DOHH2 (cell line): ENCODE results near the gene GJC2.

Experiments
- H3F3A ChIP-seq: fragments of 200-600 bp; sonication (generic), shearing (Covaris generic); 2 replicates; pipeline ENCODE4 v1.6.0; 2016; ENCODE audit warnings: antibody characterized with exemption, mild to moderate bottlenecking; ENCODE audit not compliant: control insufficient read depth, insufficient read depth
- H3K27ac ChIP-seq: fragments of 200-600 bp; sonication (generic); 2 replicates; pipeline ENCODE4 v1.5.1; 2014; ENCODE audit warnings: low read depth, mild to moderate bottlenecking, low read length, moderate library complexity
- H3K27me3 ChIP-seq: fragments of 200-600 bp; sonication (generic); 2 replicates; pipeline ENCODE4 v1.6.1; 2014; ENCODE audit warnings: mild to moderate bottlenecking, low read length, mixed read lengths; ENCODE audit not compliant: control insufficient read depth
- H3K36me3 ChIP-seq: fragments of 200-600 bp; sonication (generic); 2 replicates; pipeline ENCODE4 v1.6.1; 2014; ENCODE audit warnings: mild to moderate bottlenecking, low read length, moderate library complexity, mixed read lengths; ENCODE audit not compliant: control insufficient read depth
- H3K4me1 ChIP-seq: fragments of 200-600 bp; sonication (generic); 2 replicates; pipeline ENCODE4 v1.6.1; 2014; ENCODE audit warnings: mild to moderate bottlenecking, low read length, mixed read lengths; ENCODE audit not compliant: control insufficient read depth
- H3K4me2 ChIP-seq: fragments of 200-600 bp; sonication (generic); 2 replicates; pipeline ENCODE4 v1.6.0; 2014; ENCODE audit warnings: mild to moderate bottlenecking, low read length, moderate library complexity
- H3K4me3 ChIP-seq: fragments of 200-600 bp; sonication (generic); 2 replicates; pipeline ENCODE4 v1.5.1; 2014; ENCODE audit warnings: mild to moderate bottlenecking, low read length, mixed read lengths
- H3K79me2 ChIP-seq: fragments of 200-600 bp; sonication (generic); 2 replicates; pipeline ENCODE4 v1.6.1; 2014; ENCODE audit warnings: mild to moderate bottlenecking, low read length, mixed read lengths; ENCODE audit not compliant: control insufficient read depth
- H3K9me2 ChIP-seq: fragments of 200-600 bp; sonication (generic); replicated peaks from 2 replicates; pipeline ENCODE4 v1.6.1; 2014; ENCODE audit warnings: mild to moderate bottlenecking, low read length, mixed read lengths; ENCODE audit not compliant: control insufficient read depth
- H3K9me3 ChIP-seq: fragments of 200-600 bp; sonication (generic); 2 replicates; pipeline ENCODE4 v1.6.1; 2014; ENCODE audit warnings: antibody characterized with exemption, low read length, mixed read lengths; ENCODE audit not compliant: control insufficient read depth, insufficient read depth
- H4K20me1 ChIP-seq: fragments of 200-600 bp; sonication (generic); 2 replicates; pipeline ENCODE4 v1.6.0; 2014; ENCODE audit warnings: low read depth, mild to moderate bottlenecking, antibody characterized with exemption, low read length, moderate library complexity; ENCODE audit not compliant: control insufficient read depth, insufficient read depth
- EZH2phosphoT487 ChIP-seq: fragments of 200-600 bp; sonication (generic); IDR thresholded peaks from 2 replicates; pipeline ENCODE4 v1.6.1; 2017; ENCODE audit warnings: borderline replicate concordance, mild to moderate bottlenecking, antibody characterized with exemption, low read length, moderate library complexity, mixed read lengths
- TF ChIP-seq, protein P1 (sequence below): fragments of 200-600 bp; sonication (generic); IDR thresholded peaks from one replicate; pipeline ENCODE4 v1.5.1; 2014; ENCODE audit warnings: antibody characterized with exemption, mild to moderate bottlenecking, low read depth, low read length; ENCODE audit not compliant: poor library complexity, severe bottlenecking

The GJC2 gene

DNA sequence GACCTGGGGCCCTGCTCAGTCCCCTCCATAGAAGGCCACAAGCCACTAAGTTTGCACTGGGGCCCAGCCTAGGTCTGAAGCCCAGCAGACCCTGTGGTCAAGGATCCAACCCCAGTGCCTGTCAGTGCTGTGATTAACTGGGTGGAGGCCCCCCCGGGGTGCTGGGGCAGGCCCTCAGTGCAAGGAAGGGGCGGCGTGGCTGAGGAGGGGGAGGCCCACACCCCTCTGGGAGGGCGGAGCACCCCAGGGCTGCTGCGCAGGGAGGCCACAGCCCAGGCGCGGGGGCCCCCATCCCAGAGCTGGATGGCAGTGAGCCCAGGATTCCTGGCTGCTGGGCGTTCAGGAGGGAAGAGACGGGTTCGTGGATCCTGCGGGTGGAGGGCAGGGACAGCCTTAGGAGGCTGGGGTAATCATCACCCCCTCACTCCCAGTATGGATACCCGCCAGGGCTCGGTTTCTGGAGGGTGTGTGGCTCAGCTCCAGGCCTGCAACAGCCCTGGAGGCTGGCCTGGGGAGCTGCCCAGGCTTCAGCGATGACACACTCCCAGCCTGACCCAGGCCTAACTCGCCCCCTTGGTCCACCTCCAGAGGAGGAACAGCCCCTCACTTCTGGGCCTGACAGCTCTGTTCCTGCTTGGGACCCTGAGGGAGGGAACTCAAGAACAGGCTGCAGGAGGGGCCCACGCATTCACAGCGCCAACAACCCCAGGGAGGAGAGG, 890 bp downstream of the GJC2 start:
- peaks cover 9% of the 10 kb centered on the region for H3K79me2 ChIP-seq
- H3K9me3 ChIP-seq = no peaks in the 10 kb centered on the region
- no peaks in the 10 kb centered on the region for H3K4me1 ChIP-seq
- no peaks in the 10 kb centered on the region for H4K20me1 ChIP-seq
- no peak overlapping the region for H3K4me2 ChIP-seq
- H3F3A ChIP-seq = no peaks in the 10 kb centered on the region
- no peak overlapping the region for H3K27ac ChIP-seq
- peaks cover 4% of the 10 kb centered on the region for H3K36me3 ChIP-seq
- no peaks in the 10 kb centered on the region for H3K9me2 ChIP-seq
- H3K4me3 ChIP-seq = no peak overlapping the region
- no peaks in the 10 kb centered on the region for H3K27me3 ChIP-seq
- TF ChIP-seq EZH2phosphoT487 = no peak
- TF ChIP-seq, protein P1, sequence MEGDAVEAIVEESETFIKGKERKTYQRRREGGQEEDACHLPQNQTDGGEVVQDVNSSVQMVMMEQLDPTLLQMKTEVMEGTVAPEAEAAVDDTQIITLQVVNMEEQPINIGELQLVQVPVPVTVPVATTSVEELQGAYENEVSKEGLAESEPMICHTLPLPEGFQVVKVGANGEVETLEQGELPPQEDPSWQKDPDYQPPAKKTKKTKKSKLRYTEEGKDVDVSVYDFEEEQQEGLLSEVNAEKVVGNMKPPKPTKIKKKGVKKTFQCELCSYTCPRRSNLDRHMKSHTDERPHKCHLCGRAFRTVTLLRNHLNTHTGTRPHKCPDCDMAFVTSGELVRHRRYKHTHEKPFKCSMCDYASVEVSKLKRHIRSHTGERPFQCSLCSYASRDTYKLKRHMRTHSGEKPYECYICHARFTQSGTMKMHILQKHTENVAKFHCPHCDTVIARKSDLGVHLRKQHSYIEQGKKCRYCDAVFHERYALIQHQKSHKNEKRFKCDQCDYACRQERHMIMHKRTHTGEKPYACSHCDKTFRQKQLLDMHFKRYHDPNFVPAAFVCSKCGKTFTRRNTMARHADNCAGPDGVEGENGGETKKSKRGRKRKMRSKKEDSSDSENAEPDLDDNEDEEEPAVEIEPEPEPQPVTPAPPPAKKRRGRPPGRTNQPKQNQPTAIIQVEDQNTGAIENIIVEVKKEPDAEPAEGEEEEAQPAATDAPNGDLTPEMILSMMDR = no peak

DNA sequence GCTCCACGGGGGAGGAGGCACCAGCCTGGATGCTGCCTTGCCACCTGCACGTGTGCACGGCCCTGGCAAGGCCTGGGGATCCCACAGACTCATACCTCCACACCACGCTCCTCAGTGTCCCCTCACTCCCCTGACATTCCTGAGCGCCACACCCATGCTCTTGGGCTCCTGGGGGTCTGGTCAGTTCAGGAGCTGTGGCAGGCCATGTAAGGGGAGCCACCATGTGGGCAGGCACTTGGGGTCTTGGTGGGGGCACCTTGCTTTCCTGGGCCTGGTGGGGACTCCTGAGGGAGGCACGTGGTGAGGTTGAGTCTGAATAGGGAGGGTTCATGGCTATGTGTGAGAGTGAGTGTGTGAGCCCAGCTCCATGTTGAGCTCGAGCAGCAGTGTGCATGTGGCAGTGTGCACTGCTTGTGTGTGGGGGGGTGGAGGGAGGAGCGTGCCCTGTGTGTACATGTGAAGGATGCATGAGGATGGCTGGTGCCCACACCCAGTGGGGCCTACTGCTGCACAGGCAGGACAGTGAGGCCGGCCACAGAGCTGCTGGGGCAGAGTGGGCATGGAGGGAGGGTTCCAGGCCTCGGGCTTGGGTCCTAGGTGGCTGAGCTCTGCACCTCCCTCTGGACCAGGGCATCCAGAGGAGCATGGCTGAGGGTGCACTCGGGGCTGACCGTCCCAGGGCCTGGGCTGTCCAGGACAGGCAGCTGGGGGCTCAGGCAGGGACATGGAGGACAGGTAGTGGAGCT, 1.6 kb downstream of the GJC2 start:
- Histone ChIP-seq H3K79me2 (peaks cover 2% of the 10 kb centered on the region), H3K9me2 (no peaks in the 10 kb centered on the region), H3K4me3 (no peak overlapping the region), H3K36me3 (peaks cover 4% of the 10 kb centered on the region), H3F3A (no peaks in the 10 kb centered on the region), H4K20me1 (no peaks in the 10 kb centered on the region), H3K27ac (no peak overlapping the region), H3K9me3 (no peaks in the 10 kb centered on the region), H3K4me2 (no peak overlapping the region), H3K27me3 (no peaks in the 10 kb centered on the region), H3K4me1 (no peaks in the 10 kb centered on the region)
- TF ChIP-seq, protein P1 = no peak
- TF ChIP-seq EZH2phosphoT487 = no peak

DNA sequence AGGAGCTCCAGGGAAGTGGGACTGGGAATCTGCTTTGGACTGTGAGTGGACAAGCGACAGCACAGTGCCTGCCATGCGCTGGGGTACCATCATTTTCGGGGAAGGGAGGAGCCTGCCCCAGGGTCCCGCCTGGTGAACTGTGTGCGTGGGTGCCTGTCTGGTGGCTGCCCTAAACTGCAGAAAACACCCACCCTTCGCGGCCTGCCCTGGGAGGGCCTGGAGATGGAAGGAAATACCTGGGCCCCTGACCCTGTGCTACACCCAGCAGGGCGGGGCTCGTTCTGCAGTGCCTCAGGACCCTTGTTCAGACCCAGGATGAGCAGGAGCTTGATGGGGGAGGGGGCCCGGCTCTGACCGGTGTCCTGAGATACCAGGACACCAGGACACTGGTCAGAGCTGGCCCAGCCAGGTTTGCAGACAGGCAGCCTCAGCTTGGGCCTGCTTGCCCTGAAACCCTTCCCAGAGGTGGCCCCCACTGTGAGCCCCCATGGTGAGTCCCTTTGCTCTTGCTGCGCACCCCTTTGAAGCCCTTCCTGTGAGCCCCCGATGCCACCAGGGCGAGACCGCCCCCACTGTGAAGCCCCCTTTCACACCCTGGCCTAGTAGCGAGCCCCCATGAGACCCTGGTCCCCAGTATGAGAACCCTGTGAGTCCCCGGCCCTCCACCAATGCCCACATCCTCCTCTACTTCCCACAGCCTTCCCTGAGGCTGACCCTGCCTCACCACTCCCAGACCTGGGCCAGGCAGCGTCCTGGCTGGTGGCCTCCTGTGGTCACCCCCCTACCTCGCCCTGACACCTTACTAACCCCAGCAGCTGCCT, 2.6 kb downstream of the GJC2 start:
- no peak overlapping the region for H3K4me2 ChIP-seq
- H3K36me3 ChIP-seq = peaks cover 4% of the 10 kb centered on the region
- no peak for TF ChIP-seq EZH2phosphoT487
- TF ChIP-seq, protein P1 = no peak
- no peaks in the 10 kb centered on the region for H3K27me3 ChIP-seq
- H3K9me2 ChIP-seq = no peaks in the 10 kb centered on the region
- no peaks in the 10 kb centered on the region for H3K9me3 ChIP-seq
- no peak overlapping the region for H3K4me3 ChIP-seq
- no peak overlapping the region for H3K27ac ChIP-seq
- H3K4me1 ChIP-seq = no peaks in the 10 kb centered on the region
- H4K20me1 ChIP-seq = no peaks in the 10 kb centered on the region
- no peaks in the 10 kb centered on the region for H3F3A ChIP-seq
- no peaks in the 10 kb centered on the region for H3K79me2 ChIP-seq
